C4-2B (cell line): Measurements from ENCODE around the gene ALOXE3.

ENCODE experiments used
- CTCF ChIP-seq: fragments of 450-650 bp; conservative IDR thresholded peaks from 2 replicates; pipeline ENCODE4 v1.5.1; 2017; ENCODE audit warnings: mild to moderate bottlenecking
- ZFX ChIP-seq: fragments of 450-650 bp; IDR thresholded peaks from 2 replicates; pipeline ENCODE4 v1.6.1; 2017

- TF ChIP-seq ZFX: no peak
- TF ChIP-seq CTCF: no peak
Measured at GRCh38 chr17:8131844-8132441, 13.6 kb upstream of the ALOXE3 start.
